HepG2 (cell line): ENCODE results near the gene EGR4. TPM values are rescaled to one million over a fixed set of nuclear protein-coding genes. Genes with fewer than 3 reads are reported as not detected.
A peak's percentile ranks its signal among the peaks of the same experiment; 100 is the strongest.

ENCODE experiments used
- ATAC-seq: fragments of 200-7000 bp; cut with Tn5 transposase; 3 replicates; pipeline ENCODE4 v1.9.1; 2020; ENCODE audit warnings: mild to moderate bottlenecking, moderate library complexity
- BruUV-seq: library from RNA; stranded (reverse); fragments of 400-500 nt; replicated peaks from 2 replicates; lab custom pipeline; 2021; lab: Mats Ljungman, UMichigan
- CTCF ChIA-PET: fragments of 300-600 bp; formaldehyde crosslinking; extraction: SDS; loops from one replicate; lab custom pipeline; 2021; ENCODE audit warnings: low total read pairs, inconsistent platforms, low intra/inter-chr PET ratio; lab: Yijun Ruan, JAX
- POLR2A ChIA-PET: fragments of 350-600 bp; sonication (Branson Sonifier 250); formaldehyde crosslinking; loops from one replicate; lab custom pipeline; 2020; ENCODE audit warnings: antibody characterized with exemption, inconsistent platforms; lab: Yijun Ruan, JAX
- DNase-seq: peaks from one replicate; pipeline ENCODE4 v3.0.0-alpha.2; 2015; ENCODE audit warnings: low spot score
- FAIRE-seq: peaks from 3 replicates; lab custom pipeline; 2011; peaks lifted over from hg19 to GRCh38; lab: Jason Lieb, UNC
- H2AFZ ChIP-seq: one replicate; pipeline ENCODE4 v1.6.1; 2011; ENCODE audit warnings: low read length, inconsistent platforms
- H3K27ac ChIP-seq: fragments of 300-600 bp; 3 replicates; pipeline ENCODE4 v1.8.0; 2011; ENCODE audit warnings: mixed run types, mild to moderate bottlenecking, mixed read lengths, low read length, inconsistent platforms; ENCODE audit not compliant: insufficient read depth; ENCODE audit errors: extremely low read length
- H3K27me3 ChIP-seq, 2 experiments: fragments of 200-600 bp in 1 of 2; 2 replicates in 1 of 2; 3 replicates in 1 of 2; pipeline versions ENCODE4 v1.6.0 to v1.8.0; 2011; ENCODE audit warnings: low read length in 2 of 2, mild to moderate bottlenecking in 2 of 2, moderate library complexity in 2 of 2, inconsistent platforms in 1 of 2; ENCODE audit not compliant: insufficient read depth in 2 of 2, control insufficient read depth in 1 of 2
- H3K36me3 ChIP-seq, 2 experiments: fragments of 200-600 bp in 1 of 2; replicated peaks in 1 of 2; 2 replicates in 1 of 2; 3 replicates in 1 of 2; pipeline versions ENCODE4 v1.5.1 to v1.8.0; 2011; ENCODE audit warnings: low read length in 2 of 2, inconsistent platforms in 1 of 2; ENCODE audit not compliant: insufficient read depth in 2 of 2, control insufficient read depth in 1 of 2
- H3K4me1 ChIP-seq: 2 replicates; pipeline ENCODE4 v1.5.1; 2012; ENCODE audit warnings: low read length, inconsistent platforms; ENCODE audit not compliant: insufficient read depth
- H3K4me2 ChIP-seq: 2 replicates; pipeline ENCODE4 v1.6.0; 2011; ENCODE audit warnings: low read depth, low read length, inconsistent platforms
- H3K4me3 ChIP-seq, 3 experiments: fragments of 200-600 bp in 1 of 3; sonication (generic), shearing (Covaris generic) in 1 of 3; replicated peaks in 1 of 3; 2 replicates each; pipeline ENCODE4 v1.5.1; 2011 to 2016; ENCODE audit warnings: low read length in 3 of 3, inconsistent platforms in 2 of 3, low read depth in 2 of 3, mild to moderate bottlenecking in 2 of 3, control low read depth in 1 of 3, mixed read lengths in 1 of 3; ENCODE audit not compliant: insufficient read depth in 1 of 3
- H3K79me2 ChIP-seq: one replicate; pipeline ENCODE4 v1.6.1; 2011; ENCODE audit warnings: low read length, inconsistent platforms; ENCODE audit not compliant: insufficient read depth
- H3K9ac ChIP-seq: 2 replicates; pipeline ENCODE4 v1.6.0; 2011; ENCODE audit warnings: mild to moderate bottlenecking, low read depth, low read length, inconsistent platforms; ENCODE audit not compliant: insufficient read depth
- H3K9me3 ChIP-seq: 2 replicates; pipeline ENCODE4 v1.5.1; 2012; ENCODE audit warnings: mild to moderate bottlenecking, low read length
- H4K20me1 ChIP-seq: 2 replicates; pipeline ENCODE4 v1.6.0; 2011; ENCODE audit warnings: inconsistent platforms, mild to moderate bottlenecking, low read length, moderate library complexity; ENCODE audit not compliant: insufficient read depth
- ARNT2 ChIP-seq: sonication (generic); formaldehyde crosslinking; IDR thresholded peaks from 2 replicates; pipeline ENCODE4 v1.8.0; 2022; ENCODE audit warnings: mild to moderate bottlenecking, low read depth, missing genetic modification reagents, moderate library complexity
- CCAR2 ChIP-seq: fragments of 200-400 bp; formaldehyde crosslinking; optimal IDR thresholded peaks from 2 replicates; pipeline ENCODE3; 2018; ENCODE audit warnings: low read depth, mild to moderate bottlenecking, low read length, moderate library complexity
- GATA4 ChIP-seq: sonication (generic); IDR thresholded peaks from 2 replicates; pipeline ENCODE4 v1.6.1; 2016; ENCODE audit warnings: antibody characterized with exemption, low read depth, borderline replicate concordance
- KLF12 ChIP-seq: sonication (generic); formaldehyde crosslinking; IDR thresholded peaks from 2 replicates; pipeline ENCODE4 v1.4.0; 2020; ENCODE audit warnings: missing genetic modification reagents, borderline replicate concordance
- RFXAP ChIP-seq: sonication (generic); formaldehyde crosslinking; IDR thresholded peaks from 2 replicates; pipeline ENCODE4 v1.4.0; 2020; ENCODE audit warnings: missing genetic modification reagents, borderline replicate concordance
- TFE3 ChIP-seq: IDR thresholded peaks from 2 replicates; pipeline ENCODE4 v1.6.1; 2016
- ZFP36 ChIP-seq: fragments of 150-350 bp; IDR thresholded peaks from 2 replicates; pipeline ENCODE4 v1.6.1; 2018; ENCODE audit warnings: borderline replicate concordance, low read length, low read depth; ENCODE audit not compliant: partially characterized antibody
- ZNF451 ChIP-seq: sonication (generic); formaldehyde crosslinking; IDR thresholded peaks from 2 replicates; pipeline ENCODE4 v1.5.0; 2020; ENCODE audit warnings: mild to moderate bottlenecking, missing genetic modification reagents
- ZNF512 ChIP-seq: sonication (generic); formaldehyde crosslinking; IDR thresholded peaks from 2 replicates; pipeline ENCODE4 v1.4.0; 2020; ENCODE audit warnings: mild to moderate bottlenecking, missing genetic modification reagents
- ZNF546 ChIP-seq: sonication (generic); formaldehyde crosslinking; conservative IDR thresholded peaks from 2 replicates; pipeline ENCODE4 v1.8.1; 2023; ENCODE audit warnings: mild to moderate bottlenecking, missing genetic modification reagents
- WGBS: methylation state at CpG from one replicate; pipeline ENCODE4 v1.1.6; 2017; ENCODE audit warnings: low lambda C conversion rate; 5-methylcytosine and 5-hydroxymethylcytosine counted together
- in situ Hi-C: cut with HindIII; loops from 2 replicates; pipeline ENCODE4 v1.10.0; 2017; ENCODE audit warnings: low pct_unique_long_range_greater_than_20kb; ENCODE audit not compliant: extremely low pct_ligation_motif_present
- intact Hi-C: fragments of 100-400 bp; cut with micrococcal nuclease; formaldehyde crosslinking; loops from one replicate; pipeline ENCODE4 v1.10.0; 2022; ENCODE audit not compliant: unreplicated experiment
- polyA plus RNA-seq, 8 experiments: library from polyadenylated mRNA; depleted of rRNA in 3 of 8; stranded (reverse) in 7 of 8; unstranded in 1 of 8; fragments of >200 nt; fragmentation: Illumina TruSeq in 4 of 8; extraction: Trizol in 4 of 8; gene quantifications; 2 replicates each; pipeline versions ENCODE4 v1.2.1 to v1.2.3, GENCODE V29; 2011 to 2016; ENCODE audit warnings: low read depth in 4 of 8, missing spikeins in 1 of 8, mixed read lengths in 1 of 8; ENCODE audit not compliant: insufficient read depth in 1 of 8
- total RNA-seq, 5 experiments: library from RNA; depleted of rRNA; stranded (reverse); fragments of >200 nt; fragmentation: Illumina TruSeq; extraction: Trizol; gene quantifications; 2 replicates each; pipeline ENCODE4 v1.2.3, GENCODE V29; 2016; ENCODE audit warnings: low read depth in 1 of 5
- TF ChIP-seq, protein P1 (sequence below): sonication (generic); formaldehyde crosslinking; IDR thresholded peaks from 2 replicates; pipeline ENCODE4 v1.8.0; 2022; ENCODE audit warnings: missing genetic modification reagents, mild to moderate bottlenecking, inconsistent platforms, borderline replicate concordance

The EGR4 gene
- total and polyA plus RNA-seq, 2 of the 13 experiments (the other 11 are each of a cell fraction or from before 2014, with no cell fraction given) = not detected

DNA sequence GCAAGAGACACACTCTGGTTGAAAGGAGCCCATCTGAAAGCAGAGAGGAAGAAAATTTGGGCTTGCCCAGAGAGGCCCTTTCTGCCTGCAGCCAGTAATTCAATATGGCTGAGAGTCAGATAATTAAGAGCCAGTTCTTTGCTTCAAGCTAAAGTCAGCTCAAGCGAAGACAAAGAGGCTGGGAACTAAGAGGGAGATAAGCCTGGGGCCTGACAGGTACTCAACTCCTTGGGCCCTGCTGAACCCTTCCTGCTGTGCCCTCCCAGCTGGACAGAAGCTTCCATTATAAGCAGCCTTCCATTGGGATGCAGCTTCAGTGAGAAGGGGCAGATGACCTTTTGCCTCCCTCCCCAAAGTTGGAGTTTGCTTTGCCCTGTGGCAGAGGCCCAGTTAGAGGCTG is 21.1 kb downstream of the EGR4 start:
- H3K4me3 ChIP-seq = no peak overlapping the region
- no peaks in the 10 kb centered on the region for H4K20me1 ChIP-seq
- H3K27me3 ChIP-seq = no peaks in the 10 kb centered on the region
- intact Hi-C loops (no loop called here), in situ Hi-C loops (no loop called here)
- H2AFZ ChIP-seq = no peak overlapping the region
- FAIRE-seq (no peak), DNase-seq (no peak), ATAC-seq (no peak)
- H3K79me2 ChIP-seq = no peaks in the 10 kb centered on the region
- 100% methylated on average over 1 of the region's 1 CpG for WGBS
- H3K9me3 ChIP-seq = no peaks in the 10 kb centered on the region
- no peaks in the 10 kb centered on the region for H3K4me1 ChIP-seq
- ChIA-PET POLR2A (interaction anchor here (1.7 kb wide), 1 partner anchor 10 kb away, joined by 4 read pairs; no protein-coding TSS in a partner anchor), CTCF (no interaction called here)
- H3K36me3 ChIP-seq = peaks cover 0 to 3% of the 10 kb centered on the region in 2 experiments; a peak in 3 of 5 replicates
- no peak overlapping the region for H3K9ac ChIP-seq
- H3K27ac ChIP-seq = no peak overlapping the region
- 0 out of 2 replicates have a peak, but pooled peaks have one; percentile 24 for TF ChIP-seq RFXAP (CRISPR knock-in tag)
- TF ChIP-seq TFE3 (CRISPR knock-in tag) = no peak
- no peak for TF ChIP-seq GATA4
- BruUV-seq = no TSS peak
- no peak overlapping the region for H3K4me2 ChIP-seq

DNA sequence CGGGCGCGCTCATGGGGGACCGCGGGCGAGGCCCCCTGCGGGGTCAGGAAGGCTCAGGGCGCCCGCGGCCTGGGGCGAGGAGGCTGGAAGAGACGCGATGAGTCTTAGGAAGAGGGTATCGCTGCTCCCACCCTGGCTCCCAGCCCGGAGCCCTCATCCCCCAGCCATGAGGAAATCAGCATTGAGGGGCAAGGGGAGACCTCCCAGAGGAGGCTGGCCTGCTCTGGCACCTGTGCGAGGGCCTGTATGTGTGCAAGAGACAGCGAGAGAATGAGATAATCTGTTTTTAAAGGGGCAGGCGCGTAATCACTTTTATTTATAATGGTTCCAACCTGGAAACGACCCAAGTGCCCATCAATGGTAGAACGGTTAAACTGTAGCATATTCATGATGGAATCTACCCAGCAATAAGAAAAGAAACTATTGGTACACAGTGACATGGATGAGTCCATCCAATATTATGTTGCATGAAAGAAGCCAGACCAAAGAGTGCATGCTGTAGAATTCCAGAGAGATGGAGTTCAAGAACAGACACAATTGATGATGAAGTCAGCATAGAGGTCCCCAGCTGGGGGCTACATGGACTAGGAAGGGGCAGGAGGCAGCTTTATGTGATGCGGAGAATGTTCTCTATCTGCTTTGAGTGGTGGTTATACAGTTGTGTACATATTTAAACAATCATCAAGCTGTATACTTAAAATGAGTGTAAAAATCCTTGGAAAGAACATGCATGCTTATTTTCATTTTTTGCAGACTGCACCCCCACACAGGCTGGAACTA is 23.5 kb downstream of the EGR4 start:
- no peak overlapping the region for H3K4me3 ChIP-seq
- no peaks in the 10 kb centered on the region for H4K20me1 ChIP-seq
- 95% methylated on average over 22 of the region's 22 CpGs for WGBS
- H3K79me2 ChIP-seq = no peaks in the 10 kb centered on the region
- no TSS peak for BruUV-seq
- CTCF ChIA-PET = no interaction called here
- no peaks in the 10 kb centered on the region for H3K9me3 ChIP-seq
- no peaks in the 10 kb centered on the region for H3K27me3 ChIP-seq
- H3K4me1 ChIP-seq = no peaks in the 10 kb centered on the region
- FAIRE-seq (no peak), DNase-seq (no peak), ATAC-seq (no peak)
- H3K36me3 ChIP-seq = peaks cover 0 to 3% of the 10 kb centered on the region in 2 experiments; a peak in 3 of 5 replicates
- H3K9ac ChIP-seq = no peak overlapping the region
- H3K27ac ChIP-seq = no peak overlapping the region
- no peak overlapping the region for H2AFZ ChIP-seq
- in situ Hi-C loops = no loop called here
- POLR2A ChIA-PET = no interaction called here
- intact Hi-C loops = no loop called here
- H3K4me2 ChIP-seq = no peak overlapping the region
- TF ChIP-seq CCAR2 (no peak), ARNT2 (CRISPR knock-in tag) (no peak), ZNF546 (CRISPR knock-in tag) (no peak), KLF12 (CRISPR knock-in tag) (no peak), ZNF512 (CRISPR knock-in tag) (no peak), ZNF451 (no peak), ZFP36 (no peak)
- TF ChIP-seq, protein P1, sequence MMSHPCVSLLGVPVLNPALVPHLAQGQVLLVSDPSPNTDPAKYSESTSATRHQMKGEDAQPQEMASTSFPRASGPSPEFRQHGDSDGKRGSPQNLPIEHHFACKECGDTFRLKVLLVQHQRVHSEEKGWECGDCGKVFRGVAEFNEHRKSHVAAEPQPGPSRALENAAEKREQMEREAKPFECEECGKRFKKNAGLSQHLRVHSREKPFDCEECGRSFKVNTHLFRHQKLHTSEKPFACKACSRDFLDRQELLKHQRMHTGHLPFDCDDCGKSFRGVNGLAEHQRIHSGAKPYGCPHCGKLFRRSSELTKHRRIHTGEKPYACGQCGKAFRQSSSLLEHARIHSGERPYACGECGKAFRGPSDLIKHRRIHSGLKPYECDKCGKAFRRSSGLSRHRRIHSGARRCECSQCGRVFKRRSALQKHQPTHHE (CRISPR knock-in tag) = no peak
